Mucosa of stomach (tissue), 1 donor: ENCODE data around the gene ZFHX3.

ENCODE experiments used
- H3K27me3 ChIP-seq: one replicate; pipeline ENCODE4 v1.7.0; 2013; ENCODE audit warnings: mild to moderate bottlenecking, low read length; ENCODE audit not compliant: control insufficient read depth, insufficient read depth
- H3K36me3 ChIP-seq: one replicate; pipeline ENCODE4 v1.7.0; 2013; ENCODE audit warnings: low read length; ENCODE audit not compliant: control insufficient read depth, insufficient read depth
- H3K4me1 ChIP-seq: one replicate; pipeline ENCODE4 v1.7.0; 2013; ENCODE audit warnings: mild to moderate bottlenecking, low read length; ENCODE audit not compliant: control insufficient read depth, insufficient read depth
- H3K4me3 ChIP-seq: one replicate; pipeline ENCODE4 v1.7.0; 2013; ENCODE audit warnings: low read length
- H3K9ac ChIP-seq: one replicate; pipeline ENCODE4 v1.7.0; 2013; ENCODE audit warnings: mild to moderate bottlenecking, low read length, moderate library complexity
- H3K9me3 ChIP-seq: one replicate; pipeline ENCODE4 v1.7.0; 2013; ENCODE audit warnings: mild to moderate bottlenecking, low read length, moderate library complexity; ENCODE audit not compliant: control insufficient read depth
- donor health status: Pancreatic carcinoma.

ZFHX3 gene

GRCh38 chr16:72819345-72819744 lies 228.6 kb downstream of the ZFHX3 start:
- Histone ChIP-seq H3K4me1 (no peaks in the 10 kb centered on the region), H3K9me3 (no peaks in the 10 kb centered on the region), H3K4me3 (no peak overlapping the region), H3K36me3 (no peaks in the 10 kb centered on the region), H3K27me3 (no peaks in the 10 kb centered on the region), H3K9ac (no peak overlapping the region)

GRCh38 chr16:72818236-72818845 lies 229.6 kb downstream of the ZFHX3 start:
- Histone ChIP-seq H3K4me3 (no peak overlapping the region), H3K9me3 (no peaks in the 10 kb centered on the region), H3K27me3 (no peaks in the 10 kb centered on the region), H3K36me3 (no peaks in the 10 kb centered on the region), H3K4me1 (no peaks in the 10 kb centered on the region), H3K9ac (no peak overlapping the region)

GRCh38 chr16:72815348-72816318 lies 232.3 kb downstream of the ZFHX3 start:
- no peak overlapping the region for H3K4me3 ChIP-seq
- H3K36me3 ChIP-seq, result no peaks in the 10 kb centered on the region
- H3K9ac ChIP-seq, result no peak overlapping the region
- H3K9me3 ChIP-seq, result no peaks in the 10 kb centered on the region
- no peaks in the 10 kb centered on the region for H3K27me3 ChIP-seq
- H3K4me1 ChIP-seq, result peaks cover 3% of the 10 kb centered on the region

GRCh38 chr16:72814226-72814625 lies 233.7 kb downstream of the ZFHX3 start:
- Histone ChIP-seq H3K27me3 (no peaks in the 10 kb centered on the region), H3K9me3 (no peaks in the 10 kb centered on the region), H3K36me3 (no peaks in the 10 kb centered on the region), H3K4me1 (peaks cover 3% of the 10 kb centered on the region), H3K9ac (no peak overlapping the region), H3K4me3 (no peak overlapping the region)

- H3K4me3 ChIP-seq, result no peak overlapping the region
- no peak overlapping the region for H3K9ac ChIP-seq
- peaks cover 3% of the 10 kb centered on the region for H3K4me1 ChIP-seq
- no peaks in the 10 kb centered on the region for H3K27me3 ChIP-seq
- H3K9me3 ChIP-seq, result no peaks in the 10 kb centered on the region
- H3K36me3 ChIP-seq, result no peaks in the 10 kb centered on the region
Observed at GRCh38 chr16:72812672-72813071, 235.3 kb downstream of the ZFHX3 start.

GRCh38 chr16:72811876-72812275 lies 236.1 kb downstream of the ZFHX3 start:
- Histone ChIP-seq H3K9me3 (no peaks in the 10 kb centered on the region), H3K36me3 (no peaks in the 10 kb centered on the region), H3K27me3 (no peaks in the 10 kb centered on the region), H3K9ac (no peak overlapping the region), H3K4me1 (peaks cover 3% of the 10 kb centered on the region), H3K4me3 (no peak overlapping the region)

GRCh38 chr16:72811188-72811720 lies 236.7 kb downstream of the ZFHX3 start:
- H3K27me3 ChIP-seq, result no peaks in the 10 kb centered on the region
- no peak overlapping the region for H3K9ac ChIP-seq
- H3K36me3 ChIP-seq, result no peaks in the 10 kb centered on the region
- no peak overlapping the region for H3K4me3 ChIP-seq
- no peaks in the 10 kb centered on the region for H3K9me3 ChIP-seq
- peaks cover 3% of the 10 kb centered on the region for H3K4me1 ChIP-seq

- no peaks in the 10 kb centered on the region for H3K36me3 ChIP-seq
- no peak overlapping the region for H3K9ac ChIP-seq
- H3K4me3 ChIP-seq, result no peak overlapping the region
- peaks cover 3% of the 10 kb centered on the region for H3K4me1 ChIP-seq
- no peaks in the 10 kb centered on the region for H3K27me3 ChIP-seq
- H3K9me3 ChIP-seq, result no peaks in the 10 kb centered on the region
Observed at GRCh38 chr16:72810480-72810879, 237.4 kb downstream of the ZFHX3 start.

- Histone ChIP-seq H3K27me3 (no peaks in the 10 kb centered on the region), H3K36me3 (no peaks in the 10 kb centered on the region), H3K4me3 (no peak overlapping the region), H3K9ac (no peak overlapping the region), H3K9me3 (no peaks in the 10 kb centered on the region), H3K4me1 (peaks cover 3% of the 10 kb centered on the region)
Observed at GRCh38 chr16:72809446-72809845, 238.5 kb downstream of the ZFHX3 start.

GRCh38 chr16:72808754-72809153 lies 239.2 kb downstream of the ZFHX3 start:
- Histone ChIP-seq H3K9ac (no peak overlapping the region), H3K4me3 (no peak overlapping the region), H3K36me3 (no peaks in the 10 kb centered on the region), H3K9me3 (no peaks in the 10 kb centered on the region), H3K27me3 (no peaks in the 10 kb centered on the region), H3K4me1 (peaks cover 3% of the 10 kb centered on the region)

GRCh38 chr16:72807245-72807644 lies 240.7 kb downstream of the ZFHX3 start:
- H3K36me3 ChIP-seq, result no peaks in the 10 kb centered on the region
- H3K9ac ChIP-seq, result no peak overlapping the region
- H3K4me1 ChIP-seq, result no peaks in the 10 kb centered on the region
- no peak overlapping the region for H3K4me3 ChIP-seq
- H3K9me3 ChIP-seq, result no peaks in the 10 kb centered on the region
- H3K27me3 ChIP-seq, result no peaks in the 10 kb centered on the region

- Histone ChIP-seq H3K36me3 (no peaks in the 10 kb centered on the region), H3K4me1 (peaks cover 5% of the 10 kb centered on the region), H3K9ac (no peak overlapping the region), H3K9me3 (no peaks in the 10 kb centered on the region), H3K4me3 (no peak overlapping the region), H3K27me3 (no peaks in the 10 kb centered on the region)
Observed at GRCh38 chr16:72805486-72805885, 242.4 kb downstream of the ZFHX3 start.
